Activated T-cell treated with anti-CD3 and anti-CD28 coated beads for 1 hour (primary cell): Measurements from ENCODE around the gene HSPB2.
"Not testable (repeated sequence)": the region's sequence is repeated elsewhere in the genome, so short reads cannot be mapped to it uniquely, and the experiment has no call there.

Source experiments
- DNase-seq: peaks from one replicate; pipeline ENCODE4 v3.0.0-alpha.2; 2020; ENCODE audit warnings: low read depth

HSPB2 gene

GRCh38 chr11:111912535-111912934 lies at the start of gene HSPB2:
TSS of gene HSPB2 (plus strand) at chr11:111912734. CDS start at chr11:111912830, 96 bp downstream.
- DNase-seq, result no peak

- DNase-seq, result no peak
These were observed 42.4 kb upstream of the HSPB2 start for GRCh38 chr11:111870113-111870512.

GRCh38 chr11:111870522-111870885 lies 42.0 kb upstream of the HSPB2 start:
- DNase-seq, result no peak

- DNase-seq, result peak; percentile 87
These were observed 41.4 kb upstream of the HSPB2 start, which contains the start of gene ALG9 for GRCh38 chr11:111870886-111871692. TSS of gene ALG9 (minus strand) at chr11:111871581. CDS start at chr11:111871482, 99 bp downstream.

- no peak for DNase-seq
These were observed 40.8 kb upstream of the HSPB2 start for GRCh38 chr11:111871693-111872161.

- DNase-seq, result no peak
These were observed 34.1 kb upstream of the HSPB2 start for GRCh38 chr11:111878385-111878848.

- DNase-seq, result peak; percentile 91
These were observed 33.5 kb upstream of the HSPB2 start, which contains the start of the genes CFAP68 and FDXACB1 for GRCh38 chr11:111878849-111879636. TSS of gene CFAP68 (plus strand) at chr11:111879541. CDS start at chr11:111879561, 20 bp downstream. TSS of gene FDXACB1 (minus strand) at chr11:111879165. CDS start at chr11:111879132, 33 bp downstream.

- no peak for DNase-seq
These were observed 32.9 kb upstream of the HSPB2 start for GRCh38 chr11:111879637-111879960.

- no peak for DNase-seq
These were observed 30.3 kb upstream of the HSPB2 start for GRCh38 chr11:111882202-111882601.

GRCh38 chr11:111885053-111885452 lies 27.5 kb upstream of the HSPB2 start:
- not testable (repeated sequence) for DNase-seq

- no peak for DNase-seq
These were observed 26.5 kb upstream of the HSPB2 start for GRCh38 chr11:111886032-111886431.

- no peak for DNase-seq
These were observed 25.7 kb upstream of the HSPB2 start for GRCh38 chr11:111886844-111887243.

- no peak for DNase-seq
These were observed 7.1 kb upstream of the HSPB2 start for GRCh38 chr11:111905411-111905810.

- no peak for DNase-seq
These were observed 5.9 kb upstream of the HSPB2 start for GRCh38 chr11:111906680-111907079.

- DNase-seq, result no peak
These were observed 3.8 kb upstream of the HSPB2 start for GRCh38 chr11:111908639-111909305.

GRCh38 chr11:111909378-111909777 lies 3.2 kb upstream of the HSPB2 start:
- no peak for DNase-seq

GRCh38 chr11:111910676-111911562 lies 1.6 kb upstream of the HSPB2 start:
- DNase-seq, result no peak

- no peak for DNase-seq
These were observed 752 bp upstream of the HSPB2 start, which contains the start of gene CRYAB for GRCh38 chr11:111911563-111912401. TSS of gene CRYAB (minus strand) at chr11:111911770. CDS start at chr11:111911724, 46 bp downstream.

- no peak for DNase-seq
These were observed 712 bp downstream of the HSPB2 start for GRCh38 chr11:111913031-111913861.
